Measurements from ENCODE around the gene HDAC4.

GRCh38 chr2:239059854-239060253 lies 341.0 kb downstream of the HDAC4 start:
- TF ChIP-seq CTCF (optimal IDR thresholded peaks at IDR 0.05 in 1 of 3, IDR thresholded peaks at IDR 0.05 in 1 of 3, conservative IDR thresholded peaks at IDR 0.05 in 1 of 3; ENCODE audit: extremely low read depth in 1 of 3, insufficient read depth in 2 of 3, low read length in 3 of 3) (no peak), EZH2 (IDR thresholded peaks at IDR 0.05; ENCODE audit: low read length) (no peak)
